Activated CD8-positive, alpha-beta memory T cell treated with anti-CD3 and anti-CD28 coated beads, Interleukin-2, amount 10 ng/mL, durations not matched to agents 7 days and 5 days (primary cell): Measurements from ENCODE around the gene ARID1B. TPM values are rescaled to one million over a fixed set of nuclear protein-coding genes. Genes with fewer than 3 reads are reported as not detected.

ENCODE experiments used
- ATAC-seq: fragments of 150-1000 bp; cut with Tn5 transposase; one replicate; pipeline ENCODE4 v1.10.0; 2021; ENCODE audit warnings: moderate library complexity
- CTCF ChIA-PET: fragments of 350-600 bp; sonication (Branson Sonifier 250); formaldehyde crosslinking; loops from one replicate; lab custom pipeline; 2021; ENCODE audit warnings: antibody characterized with exemption; lab: Charles Lee
- DNase-seq: peaks from one replicate; pipeline ENCODE4 v3.0.0-alpha.2; 2020
- H3K27ac Mint-ChIP-seq: one replicate; pipeline ENCODE4 v1.8.0; 2021; ENCODE audit warnings: mild to moderate bottlenecking, mixed read lengths
- H3K27me3 Mint-ChIP-seq: one replicate; pipeline ENCODE4 v1.8.0; 2021; ENCODE audit warnings: mixed read lengths
- H3K36me3 Mint-ChIP-seq: one replicate; pipeline ENCODE4 v1.8.0; 2021; ENCODE audit warnings: mild to moderate bottlenecking, mixed read lengths
- H3K4me1 Mint-ChIP-seq: one replicate; pipeline ENCODE4 v1.8.0; 2021; ENCODE audit warnings: mixed read lengths
- H3K4me3 Mint-ChIP-seq: one replicate; pipeline ENCODE4 v1.8.0; 2021; ENCODE audit warnings: mild to moderate bottlenecking, moderate library complexity, mixed read lengths
- H3K9me3 Mint-ChIP-seq: one replicate; pipeline ENCODE4 v1.8.0; 2022; ENCODE audit warnings: low read depth, mixed read lengths
- total RNA-seq, 2 experiments: library from RNA; stranded (reverse); gene quantifications; one replicate each; pipeline ENCODE4 v1.2.3, GENCODE V29; 2021

ARID1B gene
- 10 to 100 TPM; 59.5 to 81.5 TPM for total RNA-seq

GRCh38 chr6:156776840-156777576 lies at the start of gene ARID1B:
Gene ARID1B, plus strand, starts transcription at chr6:156777378. Its CDS starts 303 bp downstream, at chr6:156777681.
- ATAC-seq (peak; percentile 48), DNase-seq (peak; percentile 83)
- Mint-ChIP-seq H3K27ac (peak within 1 kb of the TSS; percentile 94), H3K9me3 (no peaks in the 10 kb centered on the region), H3K27me3 (no peaks in the 10 kb centered on the region), H3K4me1 (peaks cover 22% of the 10 kb centered on the region), H3K4me3 (peak within 1 kb of the TSS; percentile 91), H3K36me3 (peaks cover 4% of the 10 kb centered on the region)
- CTCF ChIA-PET: interaction anchor here (0.6 to 1.9 kb wide), 6 partner anchors 22 to 132 kb away, joined by 3 to 9 read pairs (median 3); no protein-coding TSS in a partner anchor

- DNase-seq: no peak
- no peak for ATAC-seq
- Mint-ChIP-seq H3K4me1 (no peaks in the 10 kb centered on the region), H3K27me3 (no peaks in the 10 kb centered on the region), H3K9me3 (no peaks in the 10 kb centered on the region), H3K27ac (no peak overlapping the region), H3K36me3 (no peaks in the 10 kb centered on the region), H3K4me3 (no peak overlapping the region)
- CTCF ChIA-PET: no interaction called here
Observed at GRCh38 chr6:156727715-156728385, 49.3 kb upstream of the ARID1B start.

GRCh38 chr6:156729248-156729647 lies 47.9 kb upstream of the ARID1B start:
- H3K9me3 Mint-ChIP-seq: no peaks in the 10 kb centered on the region
- no peaks in the 10 kb centered on the region for H3K36me3 Mint-ChIP-seq
- no peaks in the 10 kb centered on the region for H3K27me3 Mint-ChIP-seq
- H3K4me1 Mint-ChIP-seq: no peaks in the 10 kb centered on the region
- no peak overlapping the region for H3K27ac Mint-ChIP-seq
- no peak for ATAC-seq
- H3K4me3 Mint-ChIP-seq: no peak overlapping the region
- CTCF ChIA-PET: no interaction called here
- no peak for DNase-seq

GRCh38 chr6:156731396-156731795 lies 45.8 kb upstream of the ARID1B start:
- Mint-ChIP-seq H3K4me1 (no peaks in the 10 kb centered on the region), H3K36me3 (no peaks in the 10 kb centered on the region), H3K27ac (no peak overlapping the region), H3K9me3 (no peaks in the 10 kb centered on the region), H3K4me3 (no peak overlapping the region), H3K27me3 (no peaks in the 10 kb centered on the region)
- ATAC-seq: no peak
- no peak for DNase-seq
- CTCF ChIA-PET: no interaction called here

GRCh38 chr6:156735751-156736150 lies 41.4 kb upstream of the ARID1B start:
- Mint-ChIP-seq H3K27ac (no peak overlapping the region), H3K36me3 (peaks cover 6% of the 10 kb centered on the region), H3K4me3 (no peak overlapping the region), H3K27me3 (no peaks in the 10 kb centered on the region), H3K4me1 (no peaks in the 10 kb centered on the region), H3K9me3 (peaks cover 4% of the 10 kb centered on the region)
- ATAC-seq (no peak), DNase-seq (no peak)
- CTCF ChIA-PET: interaction anchor here (1.3 kb wide), 1 partner anchor 15 kb away, joined by 3 read pairs; no protein-coding TSS in a partner anchor

- no peak overlapping the region for H3K27ac Mint-ChIP-seq
- no peak overlapping the region for H3K4me3 Mint-ChIP-seq
- ATAC-seq: no peak
- DNase-seq: no peak
- H3K27me3 Mint-ChIP-seq: peaks cover 3% of the 10 kb centered on the region
- no peaks in the 10 kb centered on the region for H3K4me1 Mint-ChIP-seq
- peaks cover 4% of the 10 kb centered on the region for H3K9me3 Mint-ChIP-seq
- CTCF ChIA-PET: no interaction called here
- peaks cover 6% of the 10 kb centered on the region for H3K36me3 Mint-ChIP-seq
Observed at GRCh38 chr6:156740604-156741003, 36.6 kb upstream of the ARID1B start.

GRCh38 chr6:156741287-156742073 lies 35.7 kb upstream of the ARID1B start:
- Mint-ChIP-seq H3K27me3 (peaks cover 3% of the 10 kb centered on the region), H3K4me1 (no peaks in the 10 kb centered on the region), H3K27ac (no peak overlapping the region), H3K36me3 (peaks cover 6% of the 10 kb centered on the region), H3K4me3 (no peak overlapping the region), H3K9me3 (peaks cover 4% of the 10 kb centered on the region)
- CTCF ChIA-PET: no interaction called here
- DNase-seq: no peak
- ATAC-seq: no peak

GRCh38 chr6:156747715-156748114 lies 29.5 kb upstream of the ARID1B start:
- Mint-ChIP-seq H3K4me1 (no peaks in the 10 kb centered on the region), H3K36me3 (no peaks in the 10 kb centered on the region), H3K4me3 (no peak overlapping the region), H3K27me3 (peaks cover 17% of the 10 kb centered on the region), H3K27ac (no peak overlapping the region), H3K9me3 (no peaks in the 10 kb centered on the region)
- ATAC-seq (no peak), DNase-seq (no peak)
- CTCF ChIA-PET: no interaction called here

- ATAC-seq (no peak), DNase-seq (no peak)
- no peaks in the 10 kb centered on the region for H3K36me3 Mint-ChIP-seq
- CTCF ChIA-PET: no interaction called here
- H3K9me3 Mint-ChIP-seq: no peaks in the 10 kb centered on the region
- H3K27ac Mint-ChIP-seq: no peak overlapping the region
- H3K4me1 Mint-ChIP-seq: no peaks in the 10 kb centered on the region
- peaks cover 17% of the 10 kb centered on the region for H3K27me3 Mint-ChIP-seq
- H3K4me3 Mint-ChIP-seq: no peak overlapping the region
Observed at GRCh38 chr6:156748504-156748903, 28.7 kb upstream of the ARID1B start.

- Mint-ChIP-seq H3K9me3 (no peaks in the 10 kb centered on the region), H3K27me3 (peaks cover 10% of the 10 kb centered on the region), H3K4me1 (no peaks in the 10 kb centered on the region), H3K27ac (no peak overlapping the region), H3K4me3 (no peak overlapping the region), H3K36me3 (no peaks in the 10 kb centered on the region)
- no peak for DNase-seq
- CTCF ChIA-PET: no interaction called here
- ATAC-seq: no peak
Observed at GRCh38 chr6:156752666-156753301, 24.4 kb upstream of the ARID1B start.

GRCh38 chr6:156756630-156757610 lies 20.3 kb upstream of the ARID1B start:
- ATAC-seq (no peak), DNase-seq (no peak)
- Mint-ChIP-seq H3K9me3 (no peaks in the 10 kb centered on the region), H3K4me1 (no peaks in the 10 kb centered on the region), H3K27me3 (peaks cover 8% of the 10 kb centered on the region), H3K36me3 (no peaks in the 10 kb centered on the region), H3K4me3 (no peak overlapping the region), H3K27ac (no peak overlapping the region)
- CTCF ChIA-PET: interaction anchor here (0.6 kb wide), 1 partner anchor 578 kb away, joined by 4 read pairs; no protein-coding TSS in a partner anchor

- H3K4me1 Mint-ChIP-seq: no peaks in the 10 kb centered on the region
- H3K27me3 Mint-ChIP-seq: peaks cover 7% of the 10 kb centered on the region
- ATAC-seq (no peak), DNase-seq (no peak)
- H3K4me3 Mint-ChIP-seq: no peak overlapping the region
- CTCF ChIA-PET: no interaction called here
- H3K9me3 Mint-ChIP-seq: no peaks in the 10 kb centered on the region
- H3K36me3 Mint-ChIP-seq: no peaks in the 10 kb centered on the region
- H3K27ac Mint-ChIP-seq: no peak overlapping the region
Observed at GRCh38 chr6:156757849-156758248, 19.3 kb upstream of the ARID1B start.
